BJ (cell line): ENCODE data around the gene TFB2M. TPM values are rescaled to one million over a fixed set of nuclear protein-coding genes. Genes with fewer than 3 reads are reported as not detected.

Source experiments
- CTCF ChIA-PET: fragments of 350-600 bp; formaldehyde crosslinking; extraction: SDS; loops from one replicate; lab custom pipeline; 2021; ENCODE audit warnings: antibody characterized with exemption, inconsistent platforms; lab: Yijun Ruan, JAX
- POLR2A ChIA-PET: fragments of 300-600 bp; sonication (Branson Sonifier 250); formaldehyde crosslinking; extraction: SDS; loops from one replicate; lab custom pipeline; 2021; ENCODE audit warnings: antibody characterized with exemption; lab: Charles Lee
- DNase-seq: peaks from one replicate; pipeline ENCODE4 v3.0.0-alpha.2; 2011; ENCODE audit warnings: low read depth
- H3K27me3 ChIP-seq: 2 replicates; pipeline ENCODE4 v1.6.0; 2011; ENCODE audit warnings: low read length; ENCODE audit not compliant: control insufficient read depth, insufficient read depth
- H3K36me3 ChIP-seq: 2 replicates; pipeline ENCODE4 v1.5.1; 2011; ENCODE audit warnings: low read length; ENCODE audit not compliant: control insufficient read depth, insufficient read depth
- H3K4me3 ChIP-seq: 2 replicates; pipeline ENCODE4 v1.5.1; 2011; ENCODE audit warnings: low read depth, mild to moderate bottlenecking, control low read depth, low read length
- polyA plus RNA-seq: library from polyadenylated mRNA; depleted of rRNA; stranded (reverse); fragments of >200 nt; gene quantifications from 2 replicates; pipeline ENCODE4 v1.2.3, GENCODE V29; 2011
- TF ChIP-seq, protein P1 (sequence below): IDR thresholded peaks from 2 replicates; pipeline ENCODE4 v1.5.1; 2011; ENCODE audit warnings: low read depth, mild to moderate bottlenecking, control low read depth, inconsistent platforms, low read length, moderate library complexity; ENCODE audit not compliant: insufficient read depth

TFB2M gene
- polyA plus RNA-seq, 1 experiment: 10.9 TPM

DNA sequence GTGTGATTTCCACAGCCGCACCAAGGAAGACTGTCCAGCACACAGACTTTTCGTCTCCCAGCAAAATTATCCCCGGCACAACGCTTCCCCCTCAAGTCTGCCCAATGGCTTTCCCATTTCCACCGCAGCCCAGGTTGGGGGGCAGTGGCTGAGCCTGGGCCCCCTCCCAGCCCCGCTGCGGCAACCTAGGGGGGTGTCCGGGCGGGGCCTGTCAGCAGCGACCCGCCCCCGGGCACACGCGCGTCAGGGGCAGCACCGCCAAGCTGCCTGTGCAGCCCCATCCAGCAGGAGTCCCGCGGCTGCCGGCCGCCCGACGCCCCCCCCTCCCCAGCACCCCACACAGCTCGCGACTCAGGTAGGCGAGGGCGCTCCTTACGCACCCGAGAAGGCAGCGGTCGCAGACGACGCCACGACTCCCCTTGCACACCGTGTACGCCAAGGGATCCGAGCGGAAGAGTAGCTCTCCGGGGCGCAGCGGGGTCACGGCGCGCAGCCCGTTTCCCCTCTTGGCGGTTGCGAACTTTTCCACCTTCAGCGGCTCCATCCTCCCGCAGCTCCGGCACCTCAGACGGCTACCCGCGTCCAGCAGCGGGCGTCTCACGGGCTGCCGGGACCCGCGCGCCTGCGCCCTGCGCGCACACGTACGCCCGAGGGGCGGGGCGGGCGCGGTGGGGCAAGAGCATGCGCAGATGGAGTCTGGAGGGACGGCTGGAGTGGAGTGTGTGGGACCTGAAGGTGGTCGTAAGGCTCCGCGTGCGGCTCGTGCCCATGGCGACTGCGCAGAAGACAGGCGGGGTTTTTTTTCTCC is 59.2 kb downstream of the TFB2M start, which contains the start of gene SMYD3:
Gene SMYD3 (minus strand): TSS at position 606 of the 808 bp plus-strand sequence.
- ChIA-PET CTCF (interaction anchor here (0.7 to 2.3 kb wide), 8 partner anchors 8 to 247 kb away, joined by 3 to 12 read pairs (median 4); no protein-coding TSS in a partner anchor), POLR2A (no interaction called here)
- no peak for DNase-seq
- no peaks in the 10 kb centered on the region for H3K36me3 ChIP-seq
- H3K4me3 ChIP-seq: peak within 1 kb of the TSS; percentile 99
- TF ChIP-seq, protein P1, sequence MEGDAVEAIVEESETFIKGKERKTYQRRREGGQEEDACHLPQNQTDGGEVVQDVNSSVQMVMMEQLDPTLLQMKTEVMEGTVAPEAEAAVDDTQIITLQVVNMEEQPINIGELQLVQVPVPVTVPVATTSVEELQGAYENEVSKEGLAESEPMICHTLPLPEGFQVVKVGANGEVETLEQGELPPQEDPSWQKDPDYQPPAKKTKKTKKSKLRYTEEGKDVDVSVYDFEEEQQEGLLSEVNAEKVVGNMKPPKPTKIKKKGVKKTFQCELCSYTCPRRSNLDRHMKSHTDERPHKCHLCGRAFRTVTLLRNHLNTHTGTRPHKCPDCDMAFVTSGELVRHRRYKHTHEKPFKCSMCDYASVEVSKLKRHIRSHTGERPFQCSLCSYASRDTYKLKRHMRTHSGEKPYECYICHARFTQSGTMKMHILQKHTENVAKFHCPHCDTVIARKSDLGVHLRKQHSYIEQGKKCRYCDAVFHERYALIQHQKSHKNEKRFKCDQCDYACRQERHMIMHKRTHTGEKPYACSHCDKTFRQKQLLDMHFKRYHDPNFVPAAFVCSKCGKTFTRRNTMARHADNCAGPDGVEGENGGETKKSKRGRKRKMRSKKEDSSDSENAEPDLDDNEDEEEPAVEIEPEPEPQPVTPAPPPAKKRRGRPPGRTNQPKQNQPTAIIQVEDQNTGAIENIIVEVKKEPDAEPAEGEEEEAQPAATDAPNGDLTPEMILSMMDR: peak; percentile 30
- no peaks in the 10 kb centered on the region for H3K27me3 ChIP-seq

DNA sequence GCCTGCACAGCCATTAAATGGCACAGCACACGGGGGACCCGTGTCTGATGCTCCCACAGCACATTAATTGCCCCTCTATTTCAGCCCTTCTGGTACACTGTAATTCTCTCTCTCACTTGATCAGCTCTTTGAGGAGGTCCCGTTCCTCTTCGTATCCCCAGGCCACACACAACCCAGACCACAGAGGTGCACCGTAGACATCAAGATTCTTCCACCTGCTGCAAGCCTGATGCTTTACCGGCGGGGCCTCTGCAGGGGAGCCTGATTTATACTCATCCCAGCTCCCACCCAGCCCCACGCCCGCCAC is 59.7 kb downstream of the TFB2M start:
- DNase-seq: no peak
- ChIA-PET POLR2A (no interaction called here), CTCF (interaction anchor here (0.7 to 2.3 kb wide), 8 partner anchors 9 to 248 kb away, joined by 3 to 12 read pairs (median 4); no protein-coding TSS in a partner anchor)
- peak overlapping the region; percentile 99 for H3K4me3 ChIP-seq
- TF ChIP-seq, protein P1: no peak
- no peaks in the 10 kb centered on the region for H3K36me3 ChIP-seq
- no peaks in the 10 kb centered on the region for H3K27me3 ChIP-seq

DNA sequence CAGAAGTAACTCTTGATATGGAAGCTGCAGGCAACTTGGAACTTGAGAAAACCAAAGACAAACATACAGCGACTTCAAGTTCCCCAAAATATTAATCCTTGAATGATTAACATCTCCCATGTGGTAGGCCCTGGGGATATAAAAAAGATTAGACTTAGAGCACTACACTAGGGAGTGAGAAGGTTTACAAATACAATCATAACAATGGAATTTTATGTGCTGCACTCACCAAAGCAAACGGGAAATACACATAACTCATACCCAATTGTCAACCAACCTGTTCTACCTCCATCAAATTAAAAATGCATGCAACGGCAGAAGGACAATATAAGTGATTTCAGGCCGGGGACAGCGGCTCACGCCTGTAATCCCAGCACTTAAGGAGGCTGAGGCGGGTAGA is 62.7 kb downstream of the TFB2M start:
- POLR2A ChIA-PET: no interaction called here
- TF ChIP-seq, protein P1: no peak
- no peak overlapping the region for H3K4me3 ChIP-seq
- no peaks in the 10 kb centered on the region for H3K36me3 ChIP-seq
- DNase-seq: no peak
- H3K27me3 ChIP-seq: no peaks in the 10 kb centered on the region
- CTCF ChIA-PET: interaction anchor here (1.4 kb wide), 1 partner anchor 193 kb away, joined by 3 read pairs; no protein-coding TSS in a partner anchor

DNA sequence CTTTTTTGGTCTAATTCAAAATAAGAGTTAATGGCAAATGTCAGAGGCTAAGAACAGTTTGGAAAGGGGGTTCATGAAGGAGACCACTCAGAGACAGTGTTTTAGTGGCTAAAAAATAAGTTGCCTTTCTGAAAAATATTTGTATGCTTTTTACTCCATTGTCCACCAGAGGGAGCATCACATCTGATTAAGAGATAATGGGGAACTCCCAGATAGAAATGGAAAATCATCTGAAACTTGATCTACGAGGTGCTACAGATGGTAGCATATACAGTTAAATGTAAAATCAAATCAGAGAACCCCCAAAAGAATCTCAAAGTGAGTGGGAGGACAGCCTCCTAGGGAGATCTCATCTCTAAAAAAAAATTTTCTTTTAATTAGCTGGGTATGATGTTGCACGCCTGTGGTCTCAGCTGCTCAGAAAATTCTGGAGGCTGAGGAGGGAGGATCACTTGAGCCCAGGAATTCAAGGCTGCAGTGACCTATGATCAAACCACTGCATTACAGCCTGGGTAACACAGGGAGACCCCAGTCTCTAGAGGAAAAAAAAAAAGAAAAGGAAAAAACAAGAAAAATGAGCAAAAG is 68.6 kb downstream of the TFB2M start:
- POLR2A ChIA-PET: interaction anchor here (0.6 kb wide), 1 partner anchor 243 kb away, joined by 4 read pairs; no protein-coding TSS in a partner anchor
- H3K36me3 ChIP-seq: no peaks in the 10 kb centered on the region
- no peak overlapping the region for H3K4me3 ChIP-seq
- no peaks in the 10 kb centered on the region for H3K27me3 ChIP-seq
- TF ChIP-seq, protein P1: peak; percentile 69
- CTCF ChIA-PET: interaction anchor here (0.6 to 2.8 kb wide), 13 partner anchors 9 to 526 kb away, joined by 3 to 13 read pairs (median 3); partner anchors contain the start of gene SMYD3
- no peak for DNase-seq
